HPDE6-E6E7 (cell line): ENCODE measurements around the gene P2RY11.

Source experiments
- DNase-seq: peaks from one replicate; pipeline ENCODE4 v3.0.0; 2011; ENCODE audit warnings: missing footprints; ENCODE audit errors: extremely low spot score

Gene P2RY11

GRCh38 chr19:10093295-10094186, 18.0 kb upstream of the P2RY11 start:
- DNase-seq = no peak

GRCh38 chr19:10095622-10095947, 15.9 kb upstream of the P2RY11 start:
- no peak for DNase-seq

- DNase-seq = peak; percentile 92
These were observed 15.4 kb upstream of the P2RY11 start for GRCh38 chr19:10095948-10096614.

- DNase-seq = no peak
These were observed 14.9 kb upstream of the P2RY11 start for GRCh38 chr19:10096615-10096963.

- no peak for DNase-seq
These were observed 11.2 kb upstream of the P2RY11 start for GRCh38 chr19:10100163-10100785.

GRCh38 chr19:10102787-10103236, 8.7 kb upstream of the P2RY11 start:
- no peak for DNase-seq

GRCh38 chr19:10104130-10104513, 7.4 kb upstream of the P2RY11 start:
- DNase-seq = no peak

GRCh38 chr19:10104665-10105508, 6.6 kb upstream of the P2RY11 start:
- no peak for DNase-seq

- no peak for DNase-seq
These were observed 5.9 kb upstream of the P2RY11 start for GRCh38 chr19:10105509-10106099.

- peak; percentile 98 for DNase-seq
These were observed 5.2 kb upstream of the P2RY11 start, which contains the start of gene PPAN for GRCh38 chr19:10106100-10106936. Gene PPAN, plus strand, starts transcription at chr19:10106362. Its CDS starts 33 bp downstream, at chr19:10106395.

- no peak for DNase-seq
These were observed 4.2 kb upstream of the P2RY11 start for GRCh38 chr19:10107254-10107653.

- DNase-seq = no peak
These were observed 3.6 kb upstream of the P2RY11 start for GRCh38 chr19:10107817-10108367.

GRCh38 chr19:10109528-10109927, 2.0 kb upstream of the P2RY11 start:
- no peak for DNase-seq

- DNase-seq = no peak
These were observed 1.2 kb upstream of the P2RY11 start for GRCh38 chr19:10110076-10110971.

GRCh38 chr19:10110972-10111317, 548 bp upstream of the P2RY11 start:
- no peak for DNase-seq

GRCh38 chr19:10112037-10112761, 706 bp downstream of the P2RY11 start:
- DNase-seq = no peak

- DNase-seq = no peak
These were observed 1.6 kb downstream of the P2RY11 start for GRCh38 chr19:10112895-10113591.

- DNase-seq = no peak
These were observed 2.1 kb downstream of the P2RY11 start for GRCh38 chr19:10113592-10113963.
